Thyroid gland (tissue), 4 donors: ENCODE measurements around the gene GLRA3.

Experiments
- POLR2A ChIP-seq, 2 donors: fragments of 450-650 bp; IDR thresholded peaks; one replicate each; pipeline ENCODE4 v1.6.1; 2017; ENCODE audit warnings: antibody characterized with exemption in 2 of 2, mild to moderate bottlenecking in 2 of 2, moderate library complexity in 1 of 2
- TF ChIP-seq, protein P1 (sequence below), 6 experiments: fragments of 200-600 bp in 3 of 6; fragments of 450-650 bp in 3 of 6; sonication (generic) in 3 of 6; IDR thresholded peaks; one replicate each; pipeline ENCODE4 v1.5.1; 2016 to 2019; ENCODE audit warnings: antibody characterized with exemption in 6 of 6, mild to moderate bottlenecking in 2 of 6, inconsistent platforms in 1 of 6, moderate library complexity in 1 of 6

DNA sequence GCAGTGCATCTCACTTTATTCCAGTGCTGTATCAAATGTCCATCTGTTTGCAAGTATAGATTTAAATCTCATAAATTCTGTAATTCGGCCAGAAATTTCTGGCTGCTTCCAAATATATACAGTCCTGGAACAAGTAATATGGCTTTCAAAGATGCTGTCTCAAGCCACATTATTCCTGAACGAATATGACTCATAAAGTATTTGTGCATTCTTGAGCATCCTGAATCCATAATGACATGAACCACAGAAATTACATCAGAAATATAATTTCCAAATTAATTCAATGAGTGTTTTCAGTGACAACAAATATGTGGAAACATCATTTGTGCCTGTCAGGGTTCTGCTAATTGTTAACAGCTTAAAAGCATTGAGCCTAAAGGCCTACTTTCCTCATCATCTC, 165.8 kb downstream of the GLRA3 start:
- TF ChIP-seq, protein P1, sequence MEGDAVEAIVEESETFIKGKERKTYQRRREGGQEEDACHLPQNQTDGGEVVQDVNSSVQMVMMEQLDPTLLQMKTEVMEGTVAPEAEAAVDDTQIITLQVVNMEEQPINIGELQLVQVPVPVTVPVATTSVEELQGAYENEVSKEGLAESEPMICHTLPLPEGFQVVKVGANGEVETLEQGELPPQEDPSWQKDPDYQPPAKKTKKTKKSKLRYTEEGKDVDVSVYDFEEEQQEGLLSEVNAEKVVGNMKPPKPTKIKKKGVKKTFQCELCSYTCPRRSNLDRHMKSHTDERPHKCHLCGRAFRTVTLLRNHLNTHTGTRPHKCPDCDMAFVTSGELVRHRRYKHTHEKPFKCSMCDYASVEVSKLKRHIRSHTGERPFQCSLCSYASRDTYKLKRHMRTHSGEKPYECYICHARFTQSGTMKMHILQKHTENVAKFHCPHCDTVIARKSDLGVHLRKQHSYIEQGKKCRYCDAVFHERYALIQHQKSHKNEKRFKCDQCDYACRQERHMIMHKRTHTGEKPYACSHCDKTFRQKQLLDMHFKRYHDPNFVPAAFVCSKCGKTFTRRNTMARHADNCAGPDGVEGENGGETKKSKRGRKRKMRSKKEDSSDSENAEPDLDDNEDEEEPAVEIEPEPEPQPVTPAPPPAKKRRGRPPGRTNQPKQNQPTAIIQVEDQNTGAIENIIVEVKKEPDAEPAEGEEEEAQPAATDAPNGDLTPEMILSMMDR (IDR thresholded peaks at IDR 0.05) = no peak
- TF ChIP-seq POLR2A (IDR thresholded peaks at IDR 0.05) = no peak
